Vagina (tissue), 2 donors: ENCODE results near the gene SPTBN1.

ENCODE experiments used
- CTCF ChIP-seq, 3 experiments: fragments of 450-650 bp in 2 of 3; fragments of 200-600 bp in 1 of 3; sonication (generic) in 1 of 3; IDR thresholded peaks; one replicate each; pipeline ENCODE4 v1.5.1; 2017 to 2019; ENCODE audit warnings: antibody characterized with exemption in 3 of 3, mild to moderate bottlenecking in 2 of 3, moderate library complexity in 2 of 3
- POLR2A ChIP-seq, 2 donors: fragments of 450-650 bp; IDR thresholded peaks; one replicate each; pipeline ENCODE4 v1.6.1; 2017; ENCODE audit warnings: antibody characterized with exemption in 2 of 2, mild to moderate bottlenecking in 2 of 2, moderate library complexity in 2 of 2
- POLR2AphosphoS5 ChIP-seq, 2 donors: sonication (generic); formaldehyde crosslinking; IDR thresholded peaks; one replicate each; pipeline ENCODE4 v1.9.0; 2017; ENCODE audit warnings: antibody characterized with exemption in 2 of 2, mild to moderate bottlenecking in 2 of 2, low read depth in 1 of 2; ENCODE audit not compliant: insufficient read depth in 1 of 2

GRCh38 chr2:54642677-54643430 is 186.7 kb downstream of the SPTBN1 start:
- no peak for TF ChIP-seq CTCF (IDR thresholded peaks at IDR 0.05)
- no peak for TF ChIP-seq POLR2A (IDR thresholded peaks at IDR 0.05)
- no peak for TF ChIP-seq POLR2AphosphoS5 (IDR thresholded peaks at IDR 0.05; ENCODE audit: insufficient read depth in 1 of 2, low read depth in 1 of 2)
